ENCODE measurements around the gene NKAIN2.
"Not testable (repeated sequence)": the region's sequence is repeated elsewhere in the genome, so short reads cannot be mapped to it uniquely, and the experiment has no call there.

Gene NKAIN2

GRCh38 chr6:123972600-123973294, 169.1 kb downstream of the NKAIN2 start:
- DNase-seq: no peak

GRCh38 chr6:123980311-123980710, 176.6 kb downstream of the NKAIN2 start:
- DNase-seq: no peak

- no peak for DNase-seq
Measured at GRCh38 chr6:123986938-123987337, 183.3 kb downstream of the NKAIN2 start.

- DNase-seq: not testable (repeated sequence)
Measured at GRCh38 chr6:123989918-123990317, 186.3 kb downstream of the NKAIN2 start.

GRCh38 chr6:123990376-123990775, 186.7 kb downstream of the NKAIN2 start:
- no peak for DNase-seq

- DNase-seq: no peak
Measured at GRCh38 chr6:123994168-123994567, 190.5 kb downstream of the NKAIN2 start.

- DNase-seq: no peak
Measured at GRCh38 chr6:123994891-123995635, 191.4 kb downstream of the NKAIN2 start.

- DNase-seq: peak; percentile 81
Measured at GRCh38 chr6:123997223-123997622, 193.6 kb downstream of the NKAIN2 start.

- DNase-seq: no peak
Measured at GRCh38 chr6:124002377-124003081, 198.9 kb downstream of the NKAIN2 start.

- no peak for DNase-seq
Measured at GRCh38 chr6:124007266-124007665, 203.6 kb downstream of the NKAIN2 start.

- no peak for DNase-seq
Measured at GRCh38 chr6:124008000-124008987, 204.6 kb downstream of the NKAIN2 start.

GRCh38 chr6:124008988-124009765, 205.5 kb downstream of the NKAIN2 start:
- DNase-seq: no peak

- DNase-seq: no peak
Measured at GRCh38 chr6:124010574-124010973, 206.9 kb downstream of the NKAIN2 start.

- no peak for DNase-seq
Measured at GRCh38 chr6:124011180-124011579, 207.5 kb downstream of the NKAIN2 start.

GRCh38 chr6:124022051-124022450, 218.4 kb downstream of the NKAIN2 start:
- DNase-seq: not testable (repeated sequence)

- DNase-seq: no peak
Measured at GRCh38 chr6:124022641-124023040, 219.0 kb downstream of the NKAIN2 start.

GRCh38 chr6:124026694-124027093, 223.0 kb downstream of the NKAIN2 start:
- DNase-seq: peak; percentile 20

- DNase-seq: no peak
Measured at GRCh38 chr6:124027392-124027791, 223.7 kb downstream of the NKAIN2 start.

GRCh38 chr6:124028117-124028516, 224.5 kb downstream of the NKAIN2 start:
- no peak for DNase-seq

- no peak for DNase-seq
Measured at GRCh38 chr6:124029567-124029966, 225.9 kb downstream of the NKAIN2 start.

GRCh38 chr6:124033501-124033900, 229.8 kb downstream of the NKAIN2 start:
- DNase-seq: no peak

GRCh38 chr6:124036384-124036783, 232.7 kb downstream of the NKAIN2 start:
- DNase-seq: no peak
